LNCAP (cell line): ENCODE data around the gene GRB10.

Experiments
- CTCF ChIP-seq: fragments of 450-650 bp; IDR thresholded peaks from 2 replicates; pipeline ENCODE4 v1.5.1; 2017; ENCODE audit warnings: mild to moderate bottlenecking

GRB10 gene

DNA sequence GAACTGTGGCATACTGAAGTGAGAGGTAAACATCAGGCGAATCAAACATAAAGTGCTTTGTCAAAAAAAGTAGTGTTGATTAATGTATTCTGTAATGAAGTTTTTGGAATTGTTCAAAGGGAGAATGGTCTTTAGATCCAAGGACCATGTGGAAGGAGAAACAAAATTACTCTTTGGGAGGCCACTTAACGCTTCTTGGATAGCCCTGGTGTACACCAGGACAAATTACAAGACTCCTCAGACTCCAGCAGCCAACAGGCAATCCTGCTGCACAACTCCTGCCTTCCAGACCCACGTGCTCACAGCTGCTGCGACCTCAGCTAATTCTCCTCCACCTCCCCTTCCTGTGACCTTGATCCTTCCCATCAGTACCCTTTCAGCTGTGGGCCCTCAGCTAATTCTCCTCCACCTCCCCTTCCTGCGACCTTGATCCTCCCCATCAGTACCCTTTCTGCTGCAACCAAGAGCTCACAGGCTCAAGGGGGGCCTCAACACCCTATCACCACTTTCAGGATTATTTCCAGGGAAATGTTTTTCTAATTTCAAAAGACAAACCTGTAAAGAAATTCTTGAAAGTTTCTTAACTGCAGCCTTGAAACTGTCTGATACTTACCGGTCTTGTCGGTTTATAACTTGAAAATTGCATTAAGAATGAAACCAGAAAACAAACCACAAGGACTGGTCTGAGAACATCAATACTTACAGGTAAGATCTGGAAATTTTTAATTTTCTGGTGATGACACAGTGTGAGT lies 187.8 kb downstream of the GRB10 start:
- TF ChIP-seq CTCF = no peak

- no peak for TF ChIP-seq CTCF
These were observed 188.6 kb downstream of the GRB10 start for GRCh38 chr7:50594136-50594535.

DNA sequence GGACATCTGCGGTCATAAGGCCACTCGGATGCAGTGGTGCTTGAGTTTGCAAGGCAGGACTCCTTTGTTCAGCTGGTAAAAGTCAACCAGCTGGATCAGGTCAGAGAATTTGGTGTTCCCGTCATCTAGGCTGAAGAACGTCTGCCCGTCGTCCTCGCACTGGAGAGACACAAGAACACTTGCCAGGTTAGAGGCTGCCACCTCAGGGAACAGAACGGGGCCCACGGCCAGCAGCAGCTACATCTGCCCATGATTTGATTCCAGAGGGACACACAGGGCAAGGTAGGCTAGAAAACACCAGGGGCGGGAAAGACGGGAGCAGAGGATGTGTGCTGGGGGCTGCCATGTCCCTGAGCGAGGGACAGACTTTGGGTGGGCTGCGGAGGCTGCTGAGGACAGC lies 189.8 kb downstream of the GRB10 start:
- TF ChIP-seq CTCF = no peak

DNA sequence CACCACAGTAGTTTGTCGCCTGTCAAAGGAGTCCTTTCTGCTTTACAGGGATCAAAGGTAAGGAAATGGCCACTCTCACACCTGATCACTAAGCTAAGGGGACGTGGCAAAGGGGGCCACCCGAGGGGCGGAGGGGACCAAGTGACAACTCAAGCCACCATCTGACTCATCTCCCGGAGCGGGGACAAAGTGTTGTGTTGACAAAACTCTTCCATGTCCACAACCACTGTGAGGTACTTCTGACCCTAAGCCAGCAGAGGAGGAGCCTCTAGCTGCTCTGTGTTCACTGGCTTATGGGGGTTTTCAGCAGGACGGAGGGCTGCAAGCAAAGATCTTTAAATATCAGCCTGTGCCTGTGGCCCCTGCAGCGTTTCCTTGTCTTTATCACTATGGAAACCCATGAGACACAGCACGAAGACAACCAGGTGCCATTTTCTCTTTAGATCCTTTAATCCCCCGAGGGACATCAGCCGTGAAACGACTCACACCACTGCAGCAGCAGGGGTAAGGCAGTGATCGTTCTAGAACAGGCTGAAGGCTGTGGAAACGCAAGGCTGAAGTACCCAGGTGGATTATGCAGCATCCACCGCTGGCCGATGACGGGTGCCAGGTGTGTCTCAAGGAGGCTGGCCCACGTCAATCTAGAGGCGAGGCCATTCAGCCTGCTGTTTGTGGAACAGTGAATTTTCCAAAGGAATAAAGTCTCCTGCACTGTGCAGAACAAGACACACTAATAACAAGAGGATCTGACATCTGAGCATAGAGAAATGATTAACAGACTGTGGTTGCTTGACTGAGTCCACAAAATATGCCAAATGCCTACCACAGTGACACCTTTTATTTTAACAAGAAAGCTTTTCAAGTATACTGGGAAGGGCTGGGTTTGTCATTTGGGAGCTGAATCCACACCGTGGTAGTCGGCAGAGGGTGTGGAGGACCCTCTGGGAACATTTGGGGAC lies 190.9 kb downstream of the GRB10 start:
- TF ChIP-seq CTCF = no peak

DNA sequence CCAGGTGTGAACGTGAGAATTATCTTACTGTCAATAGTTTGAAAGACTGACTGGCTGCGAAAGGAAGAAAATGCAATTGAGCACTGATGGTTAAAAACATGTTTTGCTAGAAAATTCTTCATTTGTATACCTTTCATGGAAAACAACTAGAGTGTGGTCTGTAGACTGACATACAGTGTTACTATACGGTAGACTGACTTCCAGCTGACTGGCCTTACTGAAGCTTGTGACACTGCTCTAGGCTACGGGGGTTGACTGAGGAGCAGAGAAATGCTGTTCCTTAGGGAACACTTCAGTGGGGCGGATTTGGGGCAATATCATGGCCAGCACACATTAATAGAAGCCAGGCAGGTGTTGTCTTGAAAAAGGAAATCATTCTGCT lies 191.6 kb downstream of the GRB10 start:
- TF ChIP-seq CTCF = no peak

- TF ChIP-seq CTCF = no peak
These were observed 192.2 kb downstream of the GRB10 start for GRCh38 chr7:50590535-50590934.

- no peak for TF ChIP-seq CTCF
These were observed 193.3 kb downstream of the GRB10 start for GRCh38 chr7:50589364-50589763.
